Upper lobe of left lung (tissue), 4 donors: Measurements from ENCODE around the gene CTXND2.
"Not testable (repeated sequence)": the region's sequence is repeated elsewhere in the genome, so short reads cannot be mapped to it uniquely, and the experiment has no call there.

Experiments used
- CTCF ChIP-seq, 6 experiments: fragments of 450-650 bp in 4 of 6; fragments of 200-600 bp in 2 of 6; sonication (generic) in 2 of 6; IDR thresholded peaks; one replicate each; pipeline ENCODE4 v1.5.1; 2016 to 2019; ENCODE audit warnings: antibody characterized with exemption in 6 of 6
- EP300 ChIP-seq, 4 donors: sonication (generic); formaldehyde crosslinking; IDR thresholded peaks; one replicate each; pipeline ENCODE4 v1.5.1; 2017; ENCODE audit warnings: antibody characterized with exemption in 4 of 4, control low read depth in 2 of 4
- POLR2A ChIP-seq, 4 donors: fragments of 450-650 bp; IDR thresholded peaks; one replicate each; pipeline ENCODE4 v1.5.1; 2016 to 2017; ENCODE audit warnings: antibody characterized with exemption in 4 of 4, mild to moderate bottlenecking in 2 of 4
- POLR2AphosphoS5 ChIP-seq, 2 donors: sonication (generic); formaldehyde crosslinking; IDR thresholded peaks; one replicate each; pipeline ENCODE4 v1.5.1; 2017; ENCODE audit warnings: antibody characterized with exemption in 2 of 2

- not testable (repeated sequence) for TF ChIP-seq CTCF, POLR2A, EP300, POLR2AphosphoS5 (IDR thresholded peaks at IDR 0.05)
These were observed 41.8 kb downstream of the CTXND2 start for GRCh38 chr1:150928775-150929174.
